HepG2 (cell line): ENCODE results near the gene UBR4. TPM values are rescaled to one million over a fixed set of nuclear protein-coding genes. Genes with fewer than 3 reads are reported as not detected.

Source experiments
- ATAC-seq: fragments of 200-7000 bp; cut with Tn5 transposase; 3 replicates; pipeline ENCODE4 v1.9.1; 2020; ENCODE audit warnings: mild to moderate bottlenecking, moderate library complexity
- BruUV-seq: library from RNA; stranded (reverse); fragments of 400-500 nt; replicated peaks from 2 replicates; lab custom pipeline; 2021; lab: Mats Ljungman, UMichigan
- CTCF ChIA-PET: fragments of 300-600 bp; formaldehyde crosslinking; extraction: SDS; loops from one replicate; lab custom pipeline; 2021; ENCODE audit warnings: low total read pairs, inconsistent platforms, low intra/inter-chr PET ratio; lab: Yijun Ruan, JAX
- POLR2A ChIA-PET: fragments of 350-600 bp; sonication (Branson Sonifier 250); formaldehyde crosslinking; loops from one replicate; lab custom pipeline; 2020; ENCODE audit warnings: antibody characterized with exemption, inconsistent platforms; lab: Yijun Ruan, JAX
- DNase-seq: peaks from one replicate; pipeline ENCODE4 v3.0.0-alpha.2; 2015; ENCODE audit warnings: low spot score
- FAIRE-seq: peaks from 3 replicates; lab custom pipeline; 2011; peaks lifted over from hg19 to GRCh38; lab: Jason Lieb, UNC
- H2AFZ ChIP-seq: one replicate; pipeline ENCODE4 v1.6.1; 2011; ENCODE audit warnings: low read length, inconsistent platforms
- H3K27ac ChIP-seq: fragments of 300-600 bp; 3 replicates; pipeline ENCODE4 v1.8.0; 2011; ENCODE audit warnings: mixed run types, mild to moderate bottlenecking, mixed read lengths, low read length, inconsistent platforms; ENCODE audit not compliant: insufficient read depth; ENCODE audit errors: extremely low read length
- H3K27me3 ChIP-seq, 2 experiments: fragments of 200-600 bp in 1 of 2; 2 replicates in 1 of 2; 3 replicates in 1 of 2; pipeline versions ENCODE4 v1.6.0 to v1.8.0; 2011; ENCODE audit warnings: low read length in 2 of 2, mild to moderate bottlenecking in 2 of 2, moderate library complexity in 2 of 2, inconsistent platforms in 1 of 2; ENCODE audit not compliant: insufficient read depth in 2 of 2, control insufficient read depth in 1 of 2
- H3K36me3 ChIP-seq, 2 experiments: fragments of 200-600 bp in 1 of 2; replicated peaks in 1 of 2; 2 replicates in 1 of 2; 3 replicates in 1 of 2; pipeline versions ENCODE4 v1.5.1 to v1.8.0; 2011; ENCODE audit warnings: low read length in 2 of 2, inconsistent platforms in 1 of 2; ENCODE audit not compliant: insufficient read depth in 2 of 2, control insufficient read depth in 1 of 2
- H3K4me1 ChIP-seq: 2 replicates; pipeline ENCODE4 v1.5.1; 2012; ENCODE audit warnings: low read length, inconsistent platforms; ENCODE audit not compliant: insufficient read depth
- H3K4me2 ChIP-seq: 2 replicates; pipeline ENCODE4 v1.6.0; 2011; ENCODE audit warnings: low read depth, low read length, inconsistent platforms
- H3K4me3 ChIP-seq, 3 experiments: fragments of 200-600 bp in 1 of 3; sonication (generic), shearing (Covaris generic) in 1 of 3; replicated peaks in 1 of 3; 2 replicates each; pipeline ENCODE4 v1.5.1; 2011 to 2016; ENCODE audit warnings: low read length in 3 of 3, inconsistent platforms in 2 of 3, low read depth in 2 of 3, mild to moderate bottlenecking in 2 of 3, control low read depth in 1 of 3, mixed read lengths in 1 of 3; ENCODE audit not compliant: insufficient read depth in 1 of 3
- H3K79me2 ChIP-seq: one replicate; pipeline ENCODE4 v1.6.1; 2011; ENCODE audit warnings: low read length, inconsistent platforms; ENCODE audit not compliant: insufficient read depth
- H3K9ac ChIP-seq: 2 replicates; pipeline ENCODE4 v1.6.0; 2011; ENCODE audit warnings: mild to moderate bottlenecking, low read depth, low read length, inconsistent platforms; ENCODE audit not compliant: insufficient read depth
- H3K9me3 ChIP-seq: 2 replicates; pipeline ENCODE4 v1.5.1; 2012; ENCODE audit warnings: mild to moderate bottlenecking, low read length
- H4K20me1 ChIP-seq: 2 replicates; pipeline ENCODE4 v1.6.0; 2011; ENCODE audit warnings: inconsistent platforms, mild to moderate bottlenecking, low read length, moderate library complexity; ENCODE audit not compliant: insufficient read depth
- ASH2L ChIP-seq: fragments of 300-600, 200-600 bp; sonication (generic); IDR thresholded peaks from 2 replicates; pipeline ENCODE4 v1.7.0; 2017; ENCODE audit warnings: low read depth, mild to moderate bottlenecking, moderate library complexity, mixed read lengths, low read length; ENCODE audit not compliant: insufficient read length
- CEBPB ChIP-seq: IDR thresholded peaks from 2 replicates; pipeline ENCODE4 v1.6.1; 2011; ENCODE audit warnings: low read depth, low read length, improper control_type of control experiment, borderline replicate concordance
- CEBPG ChIP-seq: IDR thresholded peaks from 2 replicates; pipeline ENCODE4 v1.6.1; 2016
- FOXK2 ChIP-seq: fragments of 450-650 bp; IDR thresholded peaks from 2 replicates; pipeline ENCODE4 v1.6.1; 2016
- KDM3A ChIP-seq: IDR thresholded peaks from 2 replicates; pipeline ENCODE4 v1.6.1; 2018; ENCODE audit warnings: low read depth, missing compliant biosample characterization
- RAD21 ChIP-seq: fragments of 450-650 bp; formaldehyde crosslinking; IDR thresholded peaks from 2 replicates; pipeline ENCODE4 v1.5.0; 2020; ENCODE audit warnings: mild to moderate bottlenecking
- SMC3 ChIP-seq: IDR thresholded peaks from 2 replicates; pipeline ENCODE4 v1.6.1; 2011; ENCODE audit warnings: low read length, improper control_type of control experiment
- TFAP4 ChIP-seq: sonication (generic); IDR thresholded peaks from 2 replicates; pipeline ENCODE4 v1.6.1; 2016; ENCODE audit warnings: low read depth, borderline replicate concordance
- XRCC5 ChIP-seq: fragments of 200-400 bp; formaldehyde crosslinking; optimal IDR thresholded peaks from 2 replicates; pipeline ENCODE3; 2017; ENCODE audit warnings: mild to moderate bottlenecking, low read length
- YEATS2 ChIP-seq: sonication (generic); formaldehyde crosslinking; IDR thresholded peaks from 2 replicates; pipeline ENCODE4 v1.4.0; 2020; ENCODE audit warnings: missing genetic modification reagents, borderline replicate concordance
- ZBTB20 ChIP-seq: sonication (generic); formaldehyde crosslinking; IDR thresholded peaks from 2 replicates; pipeline ENCODE4 v1.8.1; 2023; ENCODE audit warnings: missing genetic modification reagents, low read depth, mild to moderate bottlenecking, borderline replicate concordance
- ZBTB33 ChIP-seq: sonication (generic); formaldehyde crosslinking; IDR thresholded peaks from 2 replicates; pipeline ENCODE4 v1.4.0; 2020; ENCODE audit warnings: missing genetic modification reagents
- ZNF234 ChIP-seq: sonication (generic); formaldehyde crosslinking; conservative IDR thresholded peaks from 2 replicates; pipeline ENCODE4 v1.5.1; 2020; ENCODE audit warnings: mild to moderate bottlenecking, missing genetic modification reagents
- ZNF362 ChIP-seq: sonication (generic); formaldehyde crosslinking; IDR thresholded peaks from 2 replicates; pipeline ENCODE4 v1.4.0; 2020; ENCODE audit warnings: missing genetic modification reagents, mild to moderate bottlenecking, borderline replicate concordance
- ZNF512 ChIP-seq: sonication (generic); formaldehyde crosslinking; IDR thresholded peaks from 2 replicates; pipeline ENCODE4 v1.4.0; 2020; ENCODE audit warnings: mild to moderate bottlenecking, missing genetic modification reagents
- WGBS: methylation state at CpG from one replicate; pipeline ENCODE4 v1.1.6; 2017; ENCODE audit warnings: low lambda C conversion rate; 5-methylcytosine and 5-hydroxymethylcytosine counted together
- in situ Hi-C: cut with HindIII; loops from 2 replicates; pipeline ENCODE4 v1.10.0; 2017; ENCODE audit warnings: low pct_unique_long_range_greater_than_20kb; ENCODE audit not compliant: extremely low pct_ligation_motif_present
- intact Hi-C: fragments of 100-400 bp; cut with micrococcal nuclease; formaldehyde crosslinking; loops from one replicate; pipeline ENCODE4 v1.10.0; 2022; ENCODE audit not compliant: unreplicated experiment
- polyA plus RNA-seq, 8 experiments: library from polyadenylated mRNA; depleted of rRNA in 3 of 8; stranded (reverse) in 7 of 8; unstranded in 1 of 8; fragments of >200 nt; fragmentation: Illumina TruSeq in 4 of 8; extraction: Trizol in 4 of 8; gene quantifications; 2 replicates each; pipeline versions ENCODE4 v1.2.1 to v1.2.3, GENCODE V29; 2011 to 2016; ENCODE audit warnings: low read depth in 4 of 8, missing spikeins in 1 of 8, mixed read lengths in 1 of 8; ENCODE audit not compliant: insufficient read depth in 1 of 8
- total RNA-seq, 5 experiments: library from RNA; depleted of rRNA; stranded (reverse); fragments of >200 nt; fragmentation: Illumina TruSeq; extraction: Trizol; gene quantifications; 2 replicates each; pipeline ENCODE4 v1.2.3, GENCODE V29; 2016; ENCODE audit warnings: low read depth in 1 of 5
- TF ChIP-seq, protein P1 (sequence below): sonication (generic); formaldehyde crosslinking; IDR thresholded peaks from 2 replicates; pipeline ENCODE4 v1.5.0; 2020; ENCODE audit warnings: mild to moderate bottlenecking, missing genetic modification reagents, moderate library complexity

UBR4 gene
- total and polyA plus RNA-seq, 2 of the 13 experiments (the other 11 are each of a cell fraction or from before 2014, with no cell fraction given): 59.1 to 106 TPM

- intact Hi-C loops (loop anchor here (2.0 kb wide), 1 partner anchor 62 kb away; no protein-coding TSS in a partner anchor), in situ Hi-C loops (no loop called here)
- Histone ChIP-seq H4K20me1 (no peaks in the 10 kb centered on the region), H3K4me3 (no peak overlapping the region), H3K9ac (no peak overlapping the region), H3K79me2 (no peaks in the 10 kb centered on the region), H3K4me1 (no peaks in the 10 kb centered on the region), H3K36me3 (peaks cover 37 to 81% of the 10 kb centered on the region in 2 experiments), H3K27me3 (no peaks in the 10 kb centered on the region), H2AFZ (no peak overlapping the region), H3K4me2 (no peak overlapping the region), H3K9me3 (no peaks in the 10 kb centered on the region), H3K27ac (no peak overlapping the region)
- ATAC-seq: peak; percentile 89
- ChIA-PET POLR2A (no interaction called here), CTCF (interaction anchor here (2.3 kb wide), 1 partner anchor 62 kb away, joined by 10 read pairs; no protein-coding TSS in a partner anchor)
- no TSS peak for BruUV-seq
- peak; percentile 60 for DNase-seq
- FAIRE-seq: peak; percentile 70
- 88% methylated on average over 7 of the region's 7 CpGs for WGBS
- 0 out of 2 replicates have a peak, but pooled peaks have one; percentile 19 for TF ChIP-seq YEATS2 (CRISPR knock-in tag)
- 0 out of 2 replicates have a peak, but pooled peaks have one; percentile 29 for TF ChIP-seq ZBTB33 (CRISPR knock-in tag)
- TF ChIP-seq SMC3: peak; percentile 73
- TF ChIP-seq TFAP4: peak; percentile 31; the same call in 1 of the 2 replicates
- TF ChIP-seq CEBPB: peak; percentile 84
- TF ChIP-seq RAD21 (CRISPR knock-in tag): peak; percentile 78
- TF ChIP-seq FOXK2: peak; percentile 63; the same call in 1 of the 2 replicates
- peak; percentile 32 for TF ChIP-seq XRCC5
- no peak for TF ChIP-seq ZNF234 (CRISPR knock-in tag)
- 0 out of 2 replicates have a peak, but pooled peaks have one; percentile 46 for TF ChIP-seq KDM3A
- TF ChIP-seq, protein P1, sequence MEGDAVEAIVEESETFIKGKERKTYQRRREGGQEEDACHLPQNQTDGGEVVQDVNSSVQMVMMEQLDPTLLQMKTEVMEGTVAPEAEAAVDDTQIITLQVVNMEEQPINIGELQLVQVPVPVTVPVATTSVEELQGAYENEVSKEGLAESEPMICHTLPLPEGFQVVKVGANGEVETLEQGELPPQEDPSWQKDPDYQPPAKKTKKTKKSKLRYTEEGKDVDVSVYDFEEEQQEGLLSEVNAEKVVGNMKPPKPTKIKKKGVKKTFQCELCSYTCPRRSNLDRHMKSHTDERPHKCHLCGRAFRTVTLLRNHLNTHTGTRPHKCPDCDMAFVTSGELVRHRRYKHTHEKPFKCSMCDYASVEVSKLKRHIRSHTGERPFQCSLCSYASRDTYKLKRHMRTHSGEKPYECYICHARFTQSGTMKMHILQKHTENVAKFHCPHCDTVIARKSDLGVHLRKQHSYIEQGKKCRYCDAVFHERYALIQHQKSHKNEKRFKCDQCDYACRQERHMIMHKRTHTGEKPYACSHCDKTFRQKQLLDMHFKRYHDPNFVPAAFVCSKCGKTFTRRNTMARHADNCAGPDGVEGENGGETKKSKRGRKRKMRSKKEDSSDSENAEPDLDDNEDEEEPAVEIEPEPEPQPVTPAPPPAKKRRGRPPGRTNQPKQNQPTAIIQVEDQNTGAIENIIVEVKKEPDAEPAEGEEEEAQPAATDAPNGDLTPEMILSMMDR: peak; percentile 86
- TF ChIP-seq ZNF512 (CRISPR knock-in tag): no peak
- TF ChIP-seq CEBPG (CRISPR knock-in tag): peak; percentile 77
- no peak for TF ChIP-seq ZBTB20 (CRISPR knock-in tag)
- TF ChIP-seq ZNF362 (CRISPR knock-in tag): peak; percentile 36; the same call in 1 of the 2 replicates
- no peak for TF ChIP-seq ASH2L
Observed at GRCh38 chr1:19240673-19241538, 30.8 kb upstream of the UBR4 start.
